ENCODE results near the gene PUS10.

GRCh38 chr2:60974652-60975051, 43.4 kb downstream of the PUS10 start:
- TF ChIP-seq POLR2A (IDR thresholded peaks at IDR 0.05) (no peak), CTCF (IDR thresholded peaks at IDR 0.05) (no peak), POLR2AphosphoS5 (IDR thresholded peaks at IDR 0.05) (no peak)
